ENCODE measurements around the gene KIZ.

The KIZ gene

GRCh38 chr20:21272279-21272678, 146.4 kb downstream of the KIZ start:
- DNase-seq: no peak

- DNase-seq: no peak
Measured at GRCh38 chr20:21272679-21273078, 146.8 kb downstream of the KIZ start.

GRCh38 chr20:21273755-21274386, 148.0 kb downstream of the KIZ start:
- DNase-seq: no peak

GRCh38 chr20:21278829-21279228, 152.9 kb downstream of the KIZ start:
- DNase-seq: no peak

GRCh38 chr20:21279706-21280521, 154.0 kb downstream of the KIZ start:
- no peak for DNase-seq

- no peak for DNase-seq
Measured at GRCh38 chr20:21280522-21281016, 154.7 kb downstream of the KIZ start.

GRCh38 chr20:21286775-21287174, 160.9 kb downstream of the KIZ start:
- no peak for DNase-seq

- no peak for DNase-seq
Measured at GRCh38 chr20:21288587-21289370, 162.9 kb downstream of the KIZ start.

GRCh38 chr20:21289651-21290050, 163.8 kb downstream of the KIZ start:
- DNase-seq: no peak

- DNase-seq: no peak
Measured at GRCh38 chr20:21291026-21291425, 165.1 kb downstream of the KIZ start.

- DNase-seq: no peak
Measured at GRCh38 chr20:21294755-21295154, 168.9 kb downstream of the KIZ start.

Data from central memory CD4-positive, alpha-beta T cell (primary cell).